ENCODE measurements around the gene SRSF3.
"Not testable (repeated sequence)": the region's sequence is repeated elsewhere in the genome, so short reads cannot be mapped to it uniquely, and the experiment has no call there.

SRSF3 gene

DNA sequence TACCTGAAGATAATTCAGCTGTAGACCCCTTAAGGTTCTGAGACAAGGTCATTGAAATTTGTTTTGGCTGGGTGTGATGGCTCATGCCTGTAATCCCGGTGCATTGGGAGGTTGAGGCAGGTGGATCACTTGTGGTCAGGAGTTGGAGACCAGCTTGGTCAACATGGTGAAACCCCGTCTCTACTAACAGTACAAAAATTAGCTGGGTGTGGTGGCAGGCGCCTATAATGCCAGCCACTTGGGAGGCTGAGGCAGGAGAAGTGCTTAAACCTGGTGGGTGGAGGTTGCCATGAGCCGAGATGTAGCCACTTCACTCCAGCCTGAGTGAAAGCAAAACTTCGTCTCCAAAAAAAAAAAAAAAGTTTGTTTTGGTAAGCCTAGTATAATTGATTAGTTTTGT lies 11.0 kb downstream of the SRSF3 start:
- DNase-seq (ENCODE audit: low spot score): no peak

DNA sequence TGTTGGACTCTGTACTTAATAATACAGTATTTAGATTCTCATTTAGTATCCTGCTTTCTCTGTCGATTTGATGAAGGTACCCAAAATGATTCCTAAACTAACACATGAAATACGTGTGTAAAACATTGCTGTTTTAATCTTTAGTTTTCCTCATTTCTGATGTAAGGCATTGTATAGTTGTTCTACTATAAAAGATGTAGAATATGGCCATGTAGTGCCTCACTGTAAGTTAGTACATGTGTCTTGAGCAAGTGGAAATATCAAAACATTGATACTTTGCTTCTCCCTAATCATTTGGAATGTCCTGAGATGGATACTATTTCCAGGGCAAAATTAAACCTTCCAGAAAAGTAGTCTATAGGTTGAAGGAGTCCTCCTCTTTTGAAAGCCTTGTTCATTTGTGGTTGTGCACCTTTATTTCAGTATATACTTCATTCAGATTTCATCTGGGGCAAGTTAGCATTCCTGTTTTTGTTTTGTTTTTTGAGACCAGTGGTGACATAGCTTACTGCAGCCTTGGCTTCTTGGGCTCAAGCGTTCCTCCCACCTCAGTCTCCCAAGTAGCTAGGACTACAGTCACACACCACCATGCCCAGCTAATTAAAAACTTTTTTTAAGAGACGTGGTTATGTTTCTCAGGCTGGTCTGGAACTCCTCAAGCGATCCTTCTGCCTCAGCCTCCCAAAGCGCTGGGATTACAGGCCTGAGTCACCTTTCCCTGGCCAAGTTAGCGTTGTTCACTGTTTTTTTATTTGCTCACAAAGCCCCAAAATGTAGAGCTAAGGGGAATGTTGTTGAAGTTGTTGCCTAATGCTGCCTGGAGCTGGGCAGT lies 11.6 kb downstream of the SRSF3 start:
- DNase-seq (ENCODE audit: low spot score): no peak

DNA sequence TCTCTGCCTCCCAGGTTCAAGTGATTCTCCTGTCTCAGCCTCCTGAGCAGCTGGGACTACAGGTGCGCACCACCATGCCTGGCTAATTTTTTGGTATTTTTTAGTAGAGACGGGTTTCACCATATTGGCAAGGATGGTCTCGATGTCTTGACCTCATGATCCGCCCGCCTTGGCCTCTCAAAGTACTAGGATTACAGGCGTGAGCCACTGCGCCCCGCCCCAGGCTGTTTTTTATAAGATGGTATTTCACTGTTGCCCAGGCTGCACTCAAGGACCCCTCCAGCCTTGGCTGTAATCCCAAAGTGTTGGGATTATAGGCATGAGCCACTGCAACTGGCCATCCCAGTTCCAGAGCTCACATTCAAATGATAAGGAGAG lies 13.1 kb downstream of the SRSF3 start:
- DNase-seq (ENCODE audit: low spot score): not testable (repeated sequence)

DNA sequence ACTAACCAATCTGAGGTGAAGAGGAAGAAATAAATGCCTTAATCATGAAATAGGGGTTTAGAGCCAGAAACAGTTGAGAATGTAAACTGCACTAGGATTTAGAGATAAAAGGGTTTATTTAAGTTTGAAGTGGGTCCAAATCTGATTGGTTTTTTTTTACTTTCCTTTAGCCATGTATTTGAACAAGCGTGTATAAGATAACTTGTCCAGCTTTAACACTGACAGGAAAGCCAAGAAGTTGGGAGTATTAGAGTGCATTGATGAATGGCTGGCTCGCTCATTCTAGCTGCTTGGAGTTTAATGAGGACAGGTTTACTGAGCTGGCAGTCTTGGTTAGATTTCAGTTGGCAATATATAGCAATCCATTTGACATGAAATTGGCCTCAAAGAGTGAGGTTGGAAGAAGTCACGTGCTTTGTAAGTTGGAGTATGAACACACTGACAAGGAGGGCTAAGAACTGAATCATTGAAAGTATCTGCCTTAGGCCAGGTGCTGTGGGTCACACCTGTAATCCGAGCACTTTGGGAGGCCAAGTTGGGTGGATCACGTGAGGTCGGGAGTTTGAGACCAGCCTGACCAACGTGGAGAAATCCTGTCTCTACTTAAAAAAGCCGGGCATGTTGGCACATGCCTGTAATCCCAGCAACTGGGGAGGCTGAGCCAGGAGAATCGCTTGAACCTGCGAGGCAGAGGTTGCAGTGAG lies 13.7 kb downstream of the SRSF3 start:
- no peak for DNase-seq (ENCODE audit: low spot score)

DNA sequence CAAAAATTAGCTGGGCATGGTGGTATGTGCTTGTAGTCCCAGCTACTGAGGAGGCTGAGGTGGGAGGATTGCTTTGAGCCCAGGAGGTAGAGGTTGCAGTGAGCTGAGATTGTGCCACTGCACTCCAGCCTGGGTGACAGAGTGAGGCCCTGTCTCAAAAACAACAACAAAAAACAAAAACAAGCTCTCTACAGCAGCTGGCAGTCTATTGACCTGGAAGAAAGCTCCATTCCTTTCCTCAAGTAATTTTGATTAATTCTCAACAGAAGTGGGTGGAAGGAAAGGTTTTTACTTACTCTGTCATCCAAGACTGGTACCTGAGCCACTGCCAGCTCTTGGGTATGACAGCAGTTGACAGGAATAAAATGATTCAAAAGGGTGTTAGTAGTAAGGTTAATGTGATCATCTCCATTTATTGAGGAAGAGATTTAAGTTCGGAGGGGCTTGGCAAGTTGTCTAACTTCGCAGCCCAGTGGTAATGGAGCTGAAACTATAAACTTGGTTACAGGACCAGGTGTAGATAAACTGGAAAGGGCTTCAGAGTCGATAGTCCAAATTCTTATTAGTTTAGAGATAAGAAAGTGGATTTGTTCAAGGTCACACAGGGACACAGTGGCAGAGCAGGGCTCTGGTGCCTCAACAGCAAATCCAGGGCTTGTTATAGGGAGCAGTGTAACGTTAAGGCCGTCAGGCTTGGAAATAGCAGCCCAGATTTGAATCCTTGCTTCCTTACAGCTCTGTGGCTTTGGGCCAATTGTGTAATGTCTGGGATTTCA lies 14.8 kb downstream of the SRSF3 start:
- no peak for DNase-seq (ENCODE audit: low spot score)

DNA sequence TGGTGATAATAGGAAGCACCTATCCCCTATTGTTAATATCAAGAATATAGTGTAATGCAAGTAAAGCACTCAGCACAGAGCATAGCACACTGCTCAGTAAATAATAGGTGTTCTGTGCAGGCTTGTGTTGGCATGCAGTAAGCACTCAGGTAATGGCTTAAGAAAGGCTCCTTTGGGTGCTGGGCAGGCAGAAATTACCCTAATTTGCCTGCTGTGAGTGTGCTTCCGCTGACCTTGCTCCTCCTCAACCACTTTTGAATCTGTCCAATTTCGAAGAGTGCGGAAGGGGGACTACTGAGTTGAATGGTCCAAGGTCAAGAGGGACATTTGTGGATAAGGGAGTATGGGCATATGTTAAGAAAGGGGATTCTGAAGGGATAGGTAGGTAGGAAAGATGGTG lies 15.4 kb downstream of the SRSF3 start:
- no peak for DNase-seq (ENCODE audit: low spot score)

DNA sequence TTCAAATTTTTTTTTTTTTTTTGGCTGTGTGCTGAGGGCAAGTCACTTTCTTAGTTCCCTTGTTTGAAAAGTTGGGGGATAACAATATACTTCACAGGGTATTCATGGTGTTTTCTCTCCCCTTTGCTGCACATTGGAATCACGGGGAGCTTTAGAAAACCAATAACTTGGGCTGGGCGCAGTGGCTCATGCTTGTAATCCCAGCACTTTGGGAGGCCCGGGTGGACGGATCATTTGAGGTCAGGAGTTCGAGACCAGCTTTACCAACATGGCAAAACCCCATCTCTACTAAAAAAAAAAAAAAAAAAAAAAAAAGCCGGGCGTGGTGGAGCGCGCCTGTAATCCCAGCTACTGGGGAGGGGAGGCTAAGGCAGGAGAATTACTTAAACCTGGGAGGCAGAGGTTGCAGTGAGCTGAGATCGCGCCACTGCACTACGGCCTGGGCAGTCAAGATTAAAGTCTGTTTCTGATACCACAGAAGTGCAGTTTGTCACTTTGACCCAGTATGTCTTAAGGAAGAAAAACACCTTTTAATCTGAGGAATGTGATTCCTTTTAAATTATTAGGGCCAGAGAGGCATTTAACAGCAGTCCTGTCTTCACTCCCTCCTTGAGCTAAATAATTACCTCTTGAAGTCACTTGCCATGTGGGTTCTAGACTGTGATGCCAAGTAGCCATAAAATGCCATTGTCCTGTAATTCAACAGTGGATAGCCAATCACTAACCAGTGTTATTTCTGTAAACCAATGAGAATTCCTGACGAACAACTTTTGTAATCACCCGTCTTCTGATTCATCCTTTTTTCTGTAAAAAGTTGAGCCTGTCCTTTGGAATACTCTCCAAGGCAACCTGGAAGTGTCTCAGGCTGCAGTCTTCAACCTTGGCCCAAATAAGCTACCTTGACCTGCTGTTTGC lies 16.1 kb downstream of the SRSF3 start:
- DNase-seq (ENCODE audit: low spot score): no peak

DNA sequence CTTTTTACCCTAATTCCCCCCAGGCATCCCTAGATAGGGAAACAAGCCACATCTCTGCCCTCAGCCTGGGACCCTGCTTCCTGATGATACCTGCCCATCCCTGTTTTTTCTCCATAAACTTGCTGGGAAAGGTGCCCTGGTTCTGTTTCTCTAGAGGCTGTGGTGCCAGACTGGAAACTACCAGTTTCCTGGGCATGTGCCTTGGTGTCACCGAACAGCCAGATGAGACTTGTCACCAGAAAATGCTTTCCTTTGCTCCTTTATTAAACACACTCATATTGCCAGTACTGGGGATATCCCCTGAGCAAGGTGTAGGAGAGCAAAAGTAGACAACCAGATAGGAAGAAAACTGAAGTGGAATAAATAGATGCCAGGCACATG lies 16.8 kb downstream of the SRSF3 start:
- DNase-seq (ENCODE audit: low spot score): no peak

DNA sequence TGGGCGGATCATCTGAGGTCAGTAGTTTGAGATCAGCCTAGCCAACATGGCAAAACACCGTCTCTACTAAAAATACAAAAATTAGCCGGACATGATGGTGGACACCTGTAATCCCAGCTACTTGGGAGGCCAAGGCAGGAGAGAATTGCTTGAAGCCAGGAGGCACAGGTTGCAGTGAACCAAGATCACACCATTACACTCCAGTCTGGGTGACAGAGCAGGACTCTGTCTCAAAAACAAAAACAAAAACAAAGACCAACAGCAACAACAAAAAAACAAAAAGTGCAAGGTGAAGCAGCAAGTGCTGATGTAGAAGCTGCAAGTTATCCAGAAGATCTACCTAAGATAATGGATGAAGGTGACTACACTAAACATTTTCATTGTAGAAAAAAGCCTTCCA lies 17.5 kb downstream of the SRSF3 start:
- not testable (repeated sequence) for DNase-seq (ENCODE audit: low spot score)

DNA sequence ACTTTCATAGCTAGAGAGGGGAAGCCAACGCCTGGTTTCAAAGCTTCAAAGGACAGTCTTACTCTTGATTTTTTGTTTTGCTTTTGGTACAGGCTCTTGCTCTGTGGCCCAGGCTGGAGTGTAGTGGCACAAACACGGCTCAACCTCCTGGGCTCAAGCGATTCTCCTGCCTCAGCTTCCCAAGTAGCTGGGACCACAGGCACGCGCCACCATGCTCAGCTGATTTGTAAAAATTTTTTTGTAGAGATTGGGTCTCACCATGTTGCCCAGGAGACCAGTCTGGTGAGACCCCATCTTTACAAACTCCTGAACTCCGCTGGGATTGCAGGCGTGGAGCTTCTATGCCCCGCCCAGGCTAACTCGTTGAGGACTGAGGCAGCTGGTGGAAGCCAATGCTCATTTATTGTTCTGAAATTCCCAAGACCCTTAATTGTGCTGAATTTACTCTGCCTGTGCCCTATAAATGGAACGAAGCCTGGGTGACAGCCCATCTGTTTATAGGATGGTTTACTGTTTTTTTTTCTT lies 18.0 kb downstream of the SRSF3 start:
- DNase-seq (ENCODE audit: low spot score): no peak

DNA sequence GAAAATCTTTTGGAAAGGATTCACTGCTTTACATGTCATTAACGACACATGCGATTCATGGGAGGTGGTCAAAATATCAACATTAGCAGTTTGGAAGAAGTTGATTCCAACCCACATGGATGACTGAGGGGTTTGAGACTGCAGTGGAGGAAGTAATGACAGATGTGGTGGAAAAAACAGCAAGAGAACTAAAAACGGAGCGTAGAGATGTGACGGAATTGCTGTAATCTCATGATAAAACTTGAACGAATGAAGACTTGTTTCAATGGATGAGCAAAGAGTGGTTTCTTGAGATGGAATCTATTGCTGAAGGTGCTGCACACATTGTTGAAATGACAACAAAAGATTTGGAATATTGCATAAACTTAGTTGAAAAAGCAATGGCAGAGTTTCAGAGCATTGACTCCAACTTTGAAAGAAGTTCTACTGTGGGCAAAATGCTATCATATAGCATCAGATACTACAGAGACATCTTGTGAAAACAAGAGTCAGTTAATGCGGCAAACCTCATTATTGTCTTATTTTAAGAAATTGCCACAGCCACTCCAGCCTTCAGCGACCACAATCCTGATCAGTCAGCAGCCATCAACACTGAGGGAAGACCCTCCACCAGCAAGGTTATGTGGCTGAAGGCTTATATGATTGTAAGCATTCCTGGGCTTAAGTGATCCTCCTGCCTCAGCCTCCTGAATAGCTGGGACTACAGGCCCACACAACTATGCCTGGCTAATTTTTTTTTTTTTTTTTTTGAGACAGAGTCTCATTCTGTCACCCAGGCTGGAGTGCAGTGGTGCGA lies 19.2 kb downstream of the SRSF3 start:
- no peak for DNase-seq (ENCODE audit: low spot score)

DNA sequence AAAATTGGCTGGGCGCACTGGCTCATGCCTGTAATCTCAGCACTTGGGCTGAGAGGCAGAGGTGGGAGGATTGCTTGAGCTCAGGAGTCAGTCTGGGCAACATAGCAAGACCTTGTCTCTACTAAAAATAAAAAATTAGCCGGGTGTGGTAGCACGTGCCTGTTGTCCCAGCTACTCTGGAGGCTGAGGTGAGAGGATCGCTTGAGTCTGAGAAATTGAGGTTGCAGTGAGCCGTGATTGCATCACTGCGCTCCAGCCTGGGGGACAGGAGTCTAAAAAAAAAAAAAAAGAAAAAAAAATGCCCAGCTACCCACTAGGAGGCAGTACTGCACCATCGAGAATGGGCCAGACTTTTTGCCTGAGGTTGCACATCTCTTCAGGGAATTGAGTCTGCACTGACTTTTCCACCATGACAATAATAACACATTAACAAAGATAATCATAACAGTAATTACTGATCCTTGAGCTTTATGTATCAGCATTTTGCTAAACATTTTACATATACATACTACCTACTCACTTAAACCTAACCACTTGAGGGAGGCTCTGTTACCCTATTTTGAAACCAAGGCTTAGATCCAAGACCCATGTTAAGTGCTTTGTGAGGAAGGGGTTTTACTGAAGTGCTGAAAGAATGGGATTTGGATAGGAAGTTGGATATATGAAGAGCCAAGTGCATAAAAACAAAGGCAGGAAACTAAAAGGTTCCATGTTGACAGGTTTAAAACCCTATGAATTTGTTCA lies 21.0 kb downstream of the SRSF3 start:
- DNase-seq (ENCODE audit: low spot score): peak; percentile 58

DNA sequence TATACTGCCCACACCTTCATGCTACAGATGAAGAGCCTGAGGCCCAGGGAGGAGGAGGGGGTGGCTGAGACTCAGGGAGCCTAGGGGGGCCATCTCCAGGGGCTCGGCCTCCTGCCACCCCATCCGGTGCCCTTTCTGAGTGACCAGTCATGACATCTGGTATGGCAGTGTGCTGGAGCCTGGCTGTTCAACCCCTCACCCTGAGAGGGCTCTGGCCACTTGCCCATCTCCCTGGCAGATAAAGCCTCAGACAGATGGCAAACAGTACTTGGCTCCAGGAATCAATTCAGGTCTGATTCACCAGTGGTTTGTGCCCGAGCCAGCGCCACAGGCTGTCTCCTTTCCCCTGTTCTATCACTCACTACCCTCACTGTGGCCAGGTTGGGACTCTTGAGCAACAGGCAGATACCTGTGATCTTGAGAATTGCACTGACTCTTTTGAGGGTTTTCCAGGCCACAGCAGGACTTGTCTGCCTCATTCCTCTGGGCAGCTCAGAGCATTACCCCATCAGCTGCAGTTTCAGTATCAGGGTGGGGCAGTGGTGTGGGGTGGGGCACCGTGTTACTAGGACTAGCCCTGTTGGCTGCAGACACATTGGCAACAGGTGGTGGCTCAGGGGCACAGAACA lies 22.8 kb downstream of the SRSF3 start:
- DNase-seq (ENCODE audit: low spot score): no peak

DNA sequence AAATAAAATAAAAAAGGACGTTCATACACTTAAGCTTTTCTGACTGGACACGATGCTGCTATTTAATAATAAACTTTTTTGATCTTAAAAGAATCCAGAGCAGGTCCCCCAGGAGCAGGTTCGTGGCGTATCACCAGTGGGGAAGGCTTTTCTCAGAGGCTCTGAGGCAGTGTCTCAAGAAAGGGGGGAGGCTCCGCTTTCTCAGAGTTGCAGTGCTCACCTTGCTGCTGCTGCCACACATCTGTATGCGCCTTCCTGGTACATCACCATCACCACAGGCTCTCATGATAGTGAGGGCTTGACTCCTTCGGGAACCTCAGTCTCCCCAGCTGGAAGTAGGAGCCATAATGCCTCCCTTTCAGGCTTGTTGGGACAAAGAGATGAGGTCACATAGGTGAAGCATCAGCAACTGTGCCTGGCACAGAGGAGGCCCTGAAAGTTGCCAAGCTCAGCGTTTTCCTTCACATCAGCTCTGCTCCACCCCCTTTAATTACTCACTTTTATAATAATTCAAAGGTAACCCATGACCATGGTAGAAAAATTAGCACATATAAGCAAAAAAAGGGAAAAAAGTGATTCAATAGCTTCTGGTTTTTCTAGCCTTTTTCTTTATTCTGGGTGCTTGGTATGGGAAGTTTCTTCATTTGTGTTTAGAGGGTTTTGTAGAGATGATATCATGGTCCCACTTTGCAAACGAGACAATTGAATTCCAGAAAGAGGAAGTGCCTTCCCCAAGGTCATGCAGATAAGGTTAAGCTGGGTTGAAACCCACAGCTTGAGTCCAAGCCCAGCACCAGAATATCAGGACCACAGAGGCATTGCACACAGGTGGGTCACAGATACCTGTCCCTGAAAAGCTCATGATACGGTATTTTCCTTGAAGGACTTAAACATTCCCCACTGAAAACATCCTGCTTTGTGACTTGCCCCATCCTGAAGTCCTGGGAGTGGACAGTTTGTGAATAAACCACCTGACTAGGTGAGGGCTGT lies 24.5 kb downstream of the SRSF3 start:
- no peak for DNase-seq (ENCODE audit: low spot score)

DNA sequence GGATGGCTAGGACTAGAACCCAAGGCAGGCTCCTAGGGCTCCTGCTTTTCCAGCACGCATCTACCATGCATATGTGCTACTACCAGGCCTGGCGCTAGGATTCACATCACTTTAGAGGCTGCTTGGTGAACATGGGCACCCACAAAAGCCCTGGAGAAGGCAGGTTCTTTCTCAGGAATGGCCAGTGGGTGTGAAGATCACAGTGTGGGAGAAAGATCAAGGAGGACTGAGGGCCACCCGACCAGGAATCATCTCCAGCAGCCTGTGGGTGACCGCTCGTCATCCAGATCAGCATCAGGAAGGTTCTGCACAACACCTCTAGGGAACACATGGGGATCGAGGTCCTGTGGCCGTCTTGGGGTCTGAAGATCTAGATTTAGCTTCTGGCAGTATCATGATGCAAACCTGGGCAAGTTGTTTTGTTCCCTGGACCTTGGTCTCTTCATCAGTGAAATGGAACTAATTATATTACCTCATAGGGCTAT lies 27.3 kb downstream of the SRSF3 start:
- DNase-seq (ENCODE audit: low spot score): no peak

DNA sequence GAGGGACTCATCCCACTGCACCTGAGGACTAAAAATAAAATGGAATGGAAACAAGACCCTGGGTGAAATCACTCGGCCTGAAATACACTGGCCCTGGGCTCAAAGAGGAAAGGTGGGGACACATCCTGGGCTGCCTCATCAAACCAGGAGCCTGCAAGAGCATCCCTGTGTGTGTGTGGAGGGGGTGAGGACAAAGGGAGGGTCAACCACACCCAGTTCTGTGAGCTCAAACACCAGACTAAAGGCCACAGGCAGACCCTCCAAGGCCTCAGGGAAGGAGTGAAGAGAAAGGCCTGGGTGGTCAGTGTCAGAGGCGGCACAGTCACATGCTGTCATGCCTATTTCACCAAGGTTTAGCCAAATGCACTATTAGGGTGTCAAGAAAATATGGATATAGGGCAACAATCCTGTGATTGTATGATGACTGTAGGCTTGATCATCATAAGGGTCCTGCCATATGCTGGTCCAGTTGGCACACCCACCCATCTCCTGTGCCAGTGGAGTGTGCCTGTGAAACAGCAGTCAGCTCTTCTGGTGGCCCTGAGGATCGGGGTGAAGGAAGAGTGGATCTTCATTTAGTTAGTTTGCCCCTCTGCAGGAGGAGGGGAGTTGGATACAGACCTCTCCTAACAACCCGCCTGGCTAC lies 28.9 kb downstream of the SRSF3 start:
- no peak for DNase-seq (ENCODE audit: low spot score)
